GM21529 (cell line): ENCODE results near the gene TNC.

Experiments used
- ATAC-seq: cut with Tn5 transposase; IDR thresholded peaks from one replicate; pipeline ENCODE4 v1.9.1; 2021; ENCODE audit not compliant: unreplicated experiment

TNC gene

GRCh38 chr9:114981063-114981462 lies 136.9 kb downstream of the TNC start:
- no peak for ATAC-seq

- no peak for ATAC-seq
Observed at GRCh38 chr9:114973216-114973615, 144.7 kb downstream of the TNC start.

GRCh38 chr9:114972510-114973136 lies 145.3 kb downstream of the TNC start:
- ATAC-seq: no peak
